T-cell (primary cell): Measurements from ENCODE around the gene WAC. TPM values are rescaled to one million over a fixed set of nuclear protein-coding genes. Genes with fewer than 3 reads are reported as not detected.
"Not testable (repeated sequence)": the region's sequence is repeated elsewhere in the genome, so short reads cannot be mapped to it uniquely, and the experiment has no call there.

Experiments used
- ATAC-seq, 4 experiments: fragments of 200-7000 bp in 3 of 4; fragments of 150-1000 bp in 1 of 4; cut with Tn5 transposase; replicated peaks in 1 of 4; 1 replicate in 3 of 4; 2 replicates in 1 of 4; pipeline ENCODE4 v1.10.0; 2021; ENCODE audit warnings: moderate library complexity in 3 of 4, mild to moderate bottlenecking in 2 of 4, moderate number of reproducible peaks in 1 of 4
- CTCF ChIA-PET, 2 donors: fragments of 300-600 bp; sonication (Branson Sonifier 250); formaldehyde crosslinking; loops; one replicate each; lab custom pipeline; 2022; ENCODE audit warnings: antibody characterized with exemption in 2 of 2; lab: Charles Lee
- POLR2A ChIA-PET, 2 donors: fragments of 300-600 bp; sonication (Branson Sonifier 250); formaldehyde crosslinking; loops; one replicate each; lab custom pipeline; 2022; ENCODE audit warnings: antibody characterized with exemption in 2 of 2; lab: Charles Lee
- DNase-seq, 35 experiments: peaks; one replicate each; pipeline versions ENCODE4 v3.0.0 to v3.0.0-alpha.2; 2013 to 2023
- H3K27ac ChIP-seq: one replicate; pipeline ENCODE4 v1.5.1; 2013; ENCODE audit warnings: low read length
- H3K27me3 ChIP-seq, 2 experiments: replicated peaks in 1 of 2; 1 replicate in 1 of 2; 2 replicates in 1 of 2; pipeline versions ENCODE4 v1.6.1 to v1.7.0; 2013; ENCODE audit warnings: low read length in 1 of 2, mixed read lengths in 1 of 2; ENCODE audit not compliant: control insufficient read depth in 2 of 2, insufficient read depth in 2 of 2; ENCODE audit errors: extremely low read depth in 1 of 2
- H3K36me3 ChIP-seq, 2 donors: 1 replicate in 1 of 2; 2 replicates in 1 of 2; pipeline versions ENCODE4 v1.6.1 to v1.7.0; 2013; ENCODE audit warnings: low read length in 1 of 2; ENCODE audit not compliant: control insufficient read depth in 2 of 2, insufficient read depth in 1 of 2; ENCODE audit errors: extremely low read depth in 1 of 2
- H3K4me1 ChIP-seq, 2 experiments: 1 replicate in 1 of 2; 2 replicates in 1 of 2; pipeline versions ENCODE4 v1.6.1 to v1.7.0; 2013; ENCODE audit warnings: low read length in 2 of 2, mixed read lengths in 1 of 2; ENCODE audit not compliant: insufficient read depth in 2 of 2, control insufficient read depth in 1 of 2; ENCODE audit errors: extremely low read depth in 1 of 2
- H3K4me3 ChIP-seq, 2 donors: 1 replicate in 1 of 2; 2 replicates in 1 of 2; pipeline versions ENCODE4 v1.5.1 to v1.7.0; 2013; ENCODE audit warnings: mild to moderate bottlenecking in 2 of 2, low read length in 1 of 2, moderate library complexity in 1 of 2; ENCODE audit not compliant: control insufficient read depth in 1 of 2; ENCODE audit errors: extremely low read depth in 1 of 2
- H3K9me3 ChIP-seq: 2 replicates; pipeline ENCODE4 v1.7.0; 2013
- H3K27ac Mint-ChIP-seq, 2 donors: one replicate each; pipeline ENCODE4 v1.8.0; 2020 to 2021; ENCODE audit warnings: mild to moderate bottlenecking in 2 of 2, mixed read lengths in 2 of 2
- H3K27me3 Mint-ChIP-seq, 2 donors: one replicate each; pipeline ENCODE4 v1.8.0; 2021 to 2022; ENCODE audit warnings: mixed read lengths in 2 of 2
- H3K36me3 Mint-ChIP-seq: one replicate; pipeline ENCODE4 v1.8.0; 2021; ENCODE audit warnings: mixed read lengths
- H3K4me1 Mint-ChIP-seq, 3 donors: one replicate each; pipeline ENCODE4 v1.8.0; 2020 to 2022; ENCODE audit warnings: mixed read lengths in 3 of 3, mild to moderate bottlenecking in 1 of 3
- H3K4me3 Mint-ChIP-seq, 3 donors: one replicate each; pipeline ENCODE4 v1.8.0; 2020 to 2022; ENCODE audit warnings: mild to moderate bottlenecking in 3 of 3, mixed read lengths in 3 of 3, moderate library complexity in 3 of 3
- H3K9me3 Mint-ChIP-seq, 3 donors: one replicate each; pipeline ENCODE4 v1.8.0; 2020 to 2022; ENCODE audit warnings: mixed read lengths in 3 of 3
- WGBS: methylation state at CpG from one replicate; pipeline ENCODE4 v1.1.5; 2013; ENCODE audit warnings: missing lambda C conversion rate; ENCODE audit not compliant: insufficient coverage; 5-methylcytosine and 5-hydroxymethylcytosine counted together
- total RNA-seq, 35 experiments: library from RNA in 6 of 35; stranded (reverse) in 6 of 35; fragments of 120-200 nt in 1 of 35; gene quantifications; one replicate each; pipeline versions ENCODE4 v1.2.1 to v1.2.4 and lab custom pipeline; 2013 to 2026

WAC gene
- total RNA-seq, 5 donors from 2014 or later (not counting 1 experiment from before 2014, with no cell fraction given) = 142 to 184 (median 157) TPM

DNA sequence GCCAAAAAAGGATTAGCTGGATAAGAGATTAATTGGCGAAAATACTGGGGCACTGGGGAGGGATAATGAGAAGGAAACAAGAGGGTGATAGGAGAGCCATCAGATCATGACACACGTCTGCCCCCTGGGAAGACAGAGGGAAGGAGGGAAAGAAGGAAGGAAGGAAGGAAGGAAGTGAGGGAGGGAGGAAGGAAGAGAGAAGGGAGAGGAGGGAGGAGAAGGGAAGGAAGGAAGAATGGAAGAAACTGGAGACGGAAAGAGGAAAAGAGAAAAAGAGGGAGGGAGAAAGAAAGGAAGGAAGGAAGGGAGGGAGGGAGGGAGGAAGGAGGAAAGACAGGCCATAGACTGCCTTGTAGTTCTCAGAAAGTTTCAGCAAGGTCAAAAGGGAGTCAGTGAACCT is 37.8 kb upstream of the WAC start:
- no peak overlapping the region for H3K4me3 Mint-ChIP-seq
- H3K27me3 Mint-ChIP-seq = peaks cover 7 to 11% of the 10 kb centered on the region in 2 donors
- ChIA-PET CTCF (no interaction called here), POLR2A (no interaction called here)
- ATAC-seq (no peak), DNase-seq (no peak)
- no peaks in the 10 kb centered on the region for H3K36me3 Mint-ChIP-seq
- Histone ChIP-seq H3K9me3 (no peaks in the 10 kb centered on the region), H3K27ac (no peak overlapping the region), H3K4me1 (no peaks in the 10 kb centered on the region), H3K27me3 (peaks cover 0 to 7% of the 10 kb centered on the region in 2 experiments), H3K36me3 (no peaks in the 10 kb centered on the region), H3K4me3 (no peak overlapping the region)
- H3K9me3 Mint-ChIP-seq = peaks cover 0 to 2% (median 0%) of the 10 kb centered on the region in 3 donors
- no peak overlapping the region for H3K27ac Mint-ChIP-seq
- WGBS = 72% methylated on average over 3 of the region's 3 CpGs
- H3K4me1 Mint-ChIP-seq = no peaks in the 10 kb centered on the region

DNA sequence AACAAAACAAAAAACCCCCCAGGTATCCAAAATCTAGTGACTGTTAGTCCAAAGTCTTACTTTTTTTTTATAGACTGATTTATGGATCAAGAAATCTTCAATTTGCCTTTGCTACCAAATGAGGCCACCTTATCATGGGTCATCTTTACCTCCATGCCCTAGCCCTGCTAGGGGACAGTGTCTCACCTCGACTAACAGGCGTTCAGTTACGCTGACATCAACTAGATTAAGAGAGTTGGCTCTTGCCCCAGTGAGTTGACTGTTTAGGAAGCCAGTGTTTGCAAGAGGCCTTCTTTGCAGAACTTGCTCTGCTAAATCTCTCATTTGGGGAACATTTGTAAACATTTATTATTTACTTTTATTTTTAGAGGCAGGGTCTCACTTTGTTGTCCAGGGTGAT is 36.9 kb upstream of the WAC start:
- Mint-ChIP-seq H3K4me3 (no peak overlapping the region), H3K27ac (no peak overlapping the region), H3K27me3 (peaks cover 4 to 7% of the 10 kb centered on the region in 2 donors), H3K36me3 (no peaks in the 10 kb centered on the region), H3K9me3 (no peaks in the 10 kb centered on the region), H3K4me1 (no peaks in the 10 kb centered on the region)
- H3K9me3 ChIP-seq = no peaks in the 10 kb centered on the region
- POLR2A ChIA-PET = no interaction called here
- peaks cover 0 to 7% of the 10 kb centered on the region in 2 experiments for H3K27me3 ChIP-seq
- no peaks in the 10 kb centered on the region for H3K36me3 ChIP-seq
- ATAC-seq (no peak), DNase-seq (no peak)
- 100% methylated on average over 3 of the region's 3 CpGs for WGBS
- H3K4me3 ChIP-seq = no peak overlapping the region
- no peak overlapping the region for H3K27ac ChIP-seq
- H3K4me1 ChIP-seq = no peaks in the 10 kb centered on the region
- CTCF ChIA-PET = no interaction called here

- H3K27me3 Mint-ChIP-seq = peaks cover 2 to 5% of the 10 kb centered on the region in 2 donors
- no peaks in the 10 kb centered on the region for H3K36me3 ChIP-seq
- no peak overlapping the region for H3K4me3 ChIP-seq
- ATAC-seq (no peak), DNase-seq (no peak)
- H3K4me1 Mint-ChIP-seq = no peaks in the 10 kb centered on the region
- H3K9me3 Mint-ChIP-seq = no peaks in the 10 kb centered on the region
- H3K27ac Mint-ChIP-seq = no peak overlapping the region
- H3K27me3 ChIP-seq = peaks cover 0 to 5% of the 10 kb centered on the region in 2 experiments
- no peaks in the 10 kb centered on the region for H3K36me3 Mint-ChIP-seq
- POLR2A ChIA-PET = no interaction called here
- no peaks in the 10 kb centered on the region for H3K9me3 ChIP-seq
- no peaks in the 10 kb centered on the region for H3K4me1 ChIP-seq
- H3K4me3 Mint-ChIP-seq = no peak overlapping the region
- 79% methylated on average over 2 of the region's 2 CpGs for WGBS
- CTCF ChIA-PET = interaction anchor here in 1 of 2 donors (0.6 kb wide), 1 partner anchor 117 kb away, joined by 3 read pairs; no protein-coding TSS in a partner anchor
- no peak overlapping the region for H3K27ac ChIP-seq
These were observed 36.4 kb upstream of the WAC start for GRCh38 chr10:28496481-28496961.

GRCh38 chr10:28497313-28498126 is 35.4 kb upstream of the WAC start:
- H3K4me3 ChIP-seq = no peak overlapping the region
- H3K4me1 Mint-ChIP-seq = peaks cover 0 to 2% (median 0%) of the 10 kb centered on the region in 3 donors
- H3K27me3 Mint-ChIP-seq = peaks cover 0 to 3% of the 10 kb centered on the region in 2 donors
- no peaks in the 10 kb centered on the region for H3K36me3 Mint-ChIP-seq
- ChIA-PET POLR2A (no interaction called here), CTCF (interaction anchor here (0.6 kb wide), 2 partner anchors 116 to 876 kb away, joined by 3 read pairs; no protein-coding TSS in a partner anchor)
- peaks cover 0 to 3% of the 10 kb centered on the region in 2 experiments for H3K27me3 ChIP-seq
- H3K4me1 ChIP-seq = no peaks in the 10 kb centered on the region
- DNase-seq (no peak), ATAC-seq (no peak)
- no peak overlapping the region for H3K27ac ChIP-seq
- no peaks in the 10 kb centered on the region for H3K9me3 ChIP-seq
- H3K9me3 Mint-ChIP-seq = no peaks in the 10 kb centered on the region
- WGBS = 92% methylated on average over 2 of the region's 3 CpGs
- H3K36me3 ChIP-seq = no peaks in the 10 kb centered on the region
- no peak overlapping the region for H3K27ac Mint-ChIP-seq
- no peak overlapping the region for H3K4me3 Mint-ChIP-seq

DNA sequence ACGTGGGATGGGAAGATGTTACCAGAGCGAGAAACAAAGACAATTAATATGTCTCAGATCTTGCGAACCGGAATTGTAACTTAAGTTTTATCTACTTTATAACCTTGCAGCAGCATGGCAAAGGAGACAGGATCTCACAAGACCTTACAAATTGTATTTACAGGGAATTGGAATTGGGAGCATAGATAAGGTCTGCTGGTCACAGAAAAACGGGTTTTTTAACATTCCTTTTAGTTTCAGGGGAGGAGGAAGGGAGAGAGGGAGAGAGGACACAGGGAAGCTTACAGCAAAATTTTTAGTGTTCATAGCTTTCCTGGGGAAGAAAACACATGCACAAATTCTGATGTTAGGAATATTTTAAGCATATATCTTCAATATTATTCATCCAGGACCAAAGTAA is 32.7 kb upstream of the WAC start:
- no CpG with 5 or more reads among the region's 5 CpGs for WGBS
- H3K4me3 Mint-ChIP-seq, H3K27ac Mint-ChIP-seq, H3K4me1 ChIP-seq, POLR2A ChIA-PET, H3K4me1 Mint-ChIP-seq, H3K36me3 ChIP-seq, H3K9me3 Mint-ChIP-seq, H3K27me3 ChIP-seq, H3K9me3 ChIP-seq, H3K27ac ChIP-seq, H3K27me3 Mint-ChIP-seq, DNase-seq, H3K36me3 Mint-ChIP-seq, H3K4me3 ChIP-seq, CTCF ChIA-PET, ATAC-seq: not testable (repeated sequence)

GRCh38 chr10:28503114-28503513 is 29.8 kb upstream of the WAC start:
- CTCF ChIA-PET = no interaction called here
- ATAC-seq (no peak), DNase-seq (no peak)
- POLR2A ChIA-PET = interaction anchor here in 1 of 2 donors (0.7 kb wide), 1 partner anchor 40 kb away, joined by 3 read pairs; no protein-coding TSS in a partner anchor
- Histone ChIP-seq H3K27me3 (peaks cover 0 to 9% of the 10 kb centered on the region in 2 experiments), H3K4me3 (no peak overlapping the region), H3K36me3 (no peaks in the 10 kb centered on the region), H3K9me3 (no peaks in the 10 kb centered on the region), H3K27ac (no peak overlapping the region), H3K4me1 (no peaks in the 10 kb centered on the region)
- H3K36me3 Mint-ChIP-seq = no peaks in the 10 kb centered on the region
- no peak overlapping the region for H3K27ac Mint-ChIP-seq
- peaks cover 0 to 2% (median 0%) of the 10 kb centered on the region in 3 donors for H3K4me1 Mint-ChIP-seq
- peaks cover 0 to 4% of the 10 kb centered on the region in 2 donors for H3K27me3 Mint-ChIP-seq
- no peaks in the 10 kb centered on the region for H3K9me3 Mint-ChIP-seq
- no peak overlapping the region for H3K4me3 Mint-ChIP-seq
- no CpG with 5 or more reads among the region's 3 CpGs for whole genome bisulfite sequencing
